Activated CD4-positive, alpha-beta T cell treated with anti-CD3 and anti-CD28 coated beads for 24 hours (primary cell): ENCODE data around the gene SPATA17.
"Not testable (repeated sequence)": the region's sequence is repeated elsewhere in the genome, so short reads cannot be mapped to it uniquely, and the experiment has no call there.

Source experiments
- DNase-seq, 2 donors: peaks; one replicate each; pipeline ENCODE4 v3.0.0-alpha.2; 2020; ENCODE audit warnings: low read depth in 2 of 2

Gene SPATA17

GRCh38 chr1:217674028-217674729 lies 43.0 kb downstream of the SPATA17 start:
- no peak for DNase-seq

GRCh38 chr1:217681806-217682205 lies 50.7 kb downstream of the SPATA17 start:
- DNase-seq = no peak

- DNase-seq = no peak
Observed at GRCh38 chr1:217687511-217687910, 56.4 kb downstream of the SPATA17 start.

GRCh38 chr1:217696140-217696539 lies 65.0 kb downstream of the SPATA17 start:
- not testable (repeated sequence) for DNase-seq

DNA sequence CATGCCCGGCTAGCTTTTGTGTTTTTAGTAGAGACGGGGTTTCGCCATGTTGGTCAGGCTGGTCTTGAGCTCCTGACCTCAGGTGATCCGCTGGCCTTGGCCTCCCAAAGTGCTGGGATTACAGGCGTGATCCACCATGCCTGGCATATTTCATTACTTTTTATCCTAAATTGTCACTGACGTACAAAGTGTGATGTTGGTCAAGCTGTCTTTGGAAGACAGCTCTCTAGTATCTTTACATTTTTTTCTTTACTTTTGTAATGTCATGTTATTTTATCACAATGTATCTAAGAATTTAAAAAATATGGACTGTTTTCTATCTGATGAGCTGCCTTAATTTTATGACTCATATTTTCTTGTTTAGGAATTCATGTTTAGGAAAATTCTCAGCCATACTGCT lies 72.2 kb downstream of the SPATA17 start:
- DNase-seq = no peak

DNA sequence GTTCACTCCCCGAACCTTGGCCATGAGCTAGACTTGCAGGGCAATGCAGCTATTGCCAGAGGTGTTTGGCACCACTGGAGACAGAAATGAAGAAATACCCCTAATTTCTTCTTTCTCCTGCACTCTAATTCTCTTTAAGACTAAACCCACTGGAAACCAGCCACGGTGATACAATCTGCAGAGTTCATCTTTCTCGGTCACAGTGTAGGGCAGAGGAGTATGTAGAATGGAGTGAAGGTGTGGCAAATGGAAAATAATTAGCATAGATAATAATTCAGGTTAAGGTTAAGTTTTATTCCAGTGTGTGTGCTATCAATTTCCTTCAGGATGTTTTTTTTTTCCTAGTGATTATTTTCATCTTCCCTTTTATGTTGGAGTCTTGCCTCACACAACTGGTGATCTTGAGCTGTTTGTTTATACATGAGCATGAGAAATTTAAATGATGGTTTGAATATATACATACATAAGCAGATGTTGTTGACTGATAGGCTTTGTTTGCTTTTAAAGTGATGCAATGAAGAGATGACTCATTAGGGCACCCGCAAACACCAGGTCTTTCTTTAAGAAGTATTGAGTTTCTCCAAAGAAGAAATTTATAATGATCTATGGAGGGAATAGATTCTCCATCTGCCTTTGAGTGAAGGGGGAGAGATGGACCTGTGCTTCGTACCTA lies 81.9 kb downstream of the SPATA17 start:
- no peak for DNase-seq

- no peak for DNase-seq
Observed at GRCh38 chr1:217715681-217716080, 84.5 kb downstream of the SPATA17 start.

DNA sequence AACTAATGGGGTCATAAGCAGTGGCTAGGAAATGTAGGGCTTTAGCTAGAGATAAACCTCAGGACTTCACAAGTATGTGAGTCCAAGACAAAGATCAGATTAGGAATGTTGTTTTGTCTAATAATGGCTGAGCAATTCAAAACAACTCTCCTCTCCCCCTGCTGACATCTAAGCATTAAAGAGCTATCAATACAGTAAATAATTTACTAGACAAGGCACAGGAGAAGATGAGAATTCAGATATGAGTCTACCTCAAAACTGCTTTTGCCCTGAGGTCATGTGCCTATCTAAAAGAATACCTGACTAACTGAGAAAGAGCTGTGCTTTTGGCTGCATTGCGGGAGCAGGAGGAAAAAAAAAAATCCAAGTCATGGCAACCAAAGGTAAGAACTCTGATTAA lies 86.8 kb downstream of the SPATA17 start:
- no peak for DNase-seq

GRCh38 chr1:217718873-217719272 lies 87.7 kb downstream of the SPATA17 start:
- DNase-seq = no peak

- no peak for DNase-seq
Observed at GRCh38 chr1:217721692-217722091, 90.5 kb downstream of the SPATA17 start.

DNA sequence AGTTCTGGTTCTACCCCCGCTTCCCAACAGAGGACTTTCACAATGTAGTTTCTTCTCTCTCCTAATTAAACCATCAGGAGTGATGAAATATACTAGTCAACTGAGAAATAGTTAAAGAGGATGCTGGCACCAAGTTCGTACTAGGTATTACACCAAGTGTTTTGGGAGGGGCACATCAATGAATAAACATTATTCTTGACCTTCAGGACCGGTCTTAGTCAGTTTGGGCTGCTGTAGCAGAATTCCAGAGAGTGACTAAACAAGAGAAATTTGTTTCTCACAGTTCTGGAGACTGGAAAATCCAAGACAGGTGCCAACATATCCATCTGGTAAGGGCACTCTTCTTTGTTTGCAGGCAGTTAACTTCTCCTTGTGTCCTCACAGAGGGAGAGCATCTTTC lies 103.8 kb downstream of the SPATA17 start:
- no peak for DNase-seq

DNA sequence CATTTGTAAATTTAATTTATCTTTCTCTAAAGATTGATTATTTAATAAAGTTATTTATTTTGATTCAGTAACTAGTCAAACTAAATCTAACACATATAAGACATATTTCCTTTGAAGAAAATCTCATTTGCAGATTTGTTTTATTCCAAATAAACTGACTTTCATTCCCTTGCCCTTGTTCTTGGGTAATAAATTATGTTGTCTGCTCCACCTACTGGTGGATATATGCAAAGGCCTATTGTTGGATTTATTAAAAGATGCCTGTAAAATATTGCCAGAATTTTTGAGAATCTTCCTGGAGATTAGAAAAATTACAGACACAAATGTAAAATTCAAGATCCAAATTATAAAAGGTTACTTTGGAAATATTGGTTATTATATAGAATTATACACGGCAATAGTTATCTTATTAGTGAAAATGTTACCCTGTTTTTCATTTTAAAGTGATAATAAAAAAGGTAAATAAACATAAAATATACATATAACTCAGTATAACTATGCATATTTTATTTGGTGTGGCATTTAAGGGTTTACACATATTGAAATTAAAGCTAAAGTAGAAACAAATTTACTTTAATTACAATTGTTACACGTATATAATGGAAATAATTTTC lies 116.1 kb downstream of the SPATA17 start:
- DNase-seq = no peak

- no peak for DNase-seq
Observed at GRCh38 chr1:217769768-217770167, 138.6 kb downstream of the SPATA17 start.

DNA sequence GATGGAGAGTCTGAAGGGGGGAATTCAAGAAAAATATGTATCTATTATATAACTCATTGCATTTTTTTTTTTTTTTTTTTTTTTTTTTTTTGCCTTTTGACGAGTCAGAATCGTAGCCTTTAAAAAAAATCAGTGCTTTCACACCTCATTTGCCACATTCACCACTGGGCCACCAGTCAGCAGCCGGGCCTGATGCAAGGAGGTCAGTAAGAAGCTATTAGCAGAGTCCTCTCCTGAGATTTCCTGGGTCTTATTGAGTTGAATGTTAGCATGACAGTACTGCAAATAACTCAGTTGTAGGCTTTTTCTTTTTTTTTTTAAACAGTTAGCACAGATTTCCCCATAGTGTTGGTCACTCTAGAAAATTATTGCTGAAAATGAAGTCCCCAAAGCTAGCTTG lies 139.8 kb downstream of the SPATA17 start:
- no peak for DNase-seq

GRCh38 chr1:217776693-217777092 lies 145.5 kb downstream of the SPATA17 start:
- DNase-seq = no peak

GRCh38 chr1:217781056-217781455 lies 149.9 kb downstream of the SPATA17 start:
- DNase-seq = no peak

DNA sequence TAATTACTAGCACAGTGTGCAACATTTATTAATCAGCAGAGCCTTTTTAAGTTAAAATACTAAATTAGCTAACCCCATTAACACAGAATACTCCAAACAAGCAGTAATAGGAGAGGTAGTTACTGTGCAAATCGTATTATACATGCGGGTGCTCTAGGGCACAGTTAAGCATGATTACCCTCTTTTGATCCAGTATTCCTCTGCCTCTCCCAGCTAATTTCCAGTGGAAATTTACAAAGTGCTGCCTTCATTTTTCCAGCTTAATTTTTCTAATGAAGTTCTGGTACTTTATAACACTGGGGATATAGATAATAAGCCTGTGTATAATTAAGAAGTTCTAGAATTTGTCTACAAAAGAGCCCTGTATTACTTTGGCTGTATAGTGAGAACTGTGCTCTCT lies 159.9 kb downstream of the SPATA17 start:
- DNase-seq = no peak

- no peak for DNase-seq
Observed at GRCh38 chr1:217805792-217806191, 174.6 kb downstream of the SPATA17 start.

GRCh38 chr1:217812175-217812574 lies 181.0 kb downstream of the SPATA17 start:
- no peak for DNase-seq

GRCh38 chr1:217813031-217813430 lies 181.9 kb downstream of the SPATA17 start:
- no peak for DNase-seq

DNA sequence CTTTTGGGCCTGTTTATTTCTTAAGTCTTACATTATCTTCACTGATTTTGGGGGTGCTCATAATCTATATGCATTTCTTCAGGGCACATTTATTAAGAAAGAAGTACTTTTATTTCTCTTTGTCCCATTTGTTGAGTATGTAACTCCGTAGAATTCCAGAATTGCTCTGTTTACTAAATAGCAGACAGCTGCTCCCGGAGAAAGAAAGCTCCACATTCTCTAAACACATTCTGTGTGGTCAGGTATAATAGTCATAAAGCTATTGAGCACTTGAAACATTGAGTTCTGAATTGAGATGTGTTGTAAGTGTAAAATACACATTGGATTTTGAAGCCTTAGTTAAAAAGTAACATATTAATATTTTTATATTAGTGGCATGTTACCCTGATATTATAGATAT lies 206.5 kb downstream of the SPATA17 start:
- no peak for DNase-seq

GRCh38 chr1:217839161-217839560 lies 208.0 kb downstream of the SPATA17 start:
- no peak for DNase-seq

DNA sequence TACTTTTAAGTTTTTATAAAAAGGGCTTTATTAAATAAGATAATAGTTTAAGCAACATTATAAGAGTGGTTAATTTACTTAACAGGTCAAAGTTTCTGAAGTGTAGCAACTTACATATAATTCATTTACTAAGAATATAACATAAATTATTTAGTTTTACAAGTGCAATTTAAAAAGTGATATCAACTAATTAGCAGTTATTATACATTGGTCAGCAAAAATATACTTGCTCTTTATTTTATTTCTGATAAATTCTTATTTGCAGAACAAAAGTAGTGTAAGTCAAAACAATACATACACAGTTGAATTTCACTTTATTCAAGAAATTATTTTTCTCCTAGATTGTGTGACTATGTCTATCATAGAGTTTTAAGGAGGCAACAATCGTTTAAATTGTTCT lies 215.6 kb downstream of the SPATA17 start:
- DNase-seq = no peak
